Measurements from ENCODE around the gene CCDC87.

The CCDC87 gene

GRCh38 chr11:66580803-66581202 lies 12.1 kb downstream of the CCDC87 start:
- no peak for DNase-seq

- peak; percentile 81 for DNase-seq
These were observed 13.8 kb downstream of the CCDC87 start for GRCh38 chr11:66579017-66579606.

- no peak for DNase-seq
These were observed 22.0 kb downstream of the CCDC87 start for GRCh38 chr11:66570850-66571180.

- no peak for DNase-seq
These were observed 22.6 kb downstream of the CCDC87 start for GRCh38 chr11:66570079-66570849.

- no peak for DNase-seq
These were observed 23.8 kb downstream of the CCDC87 start for GRCh38 chr11:66569076-66569475.

GRCh38 chr11:66568124-66568916 lies 24.5 kb downstream of the CCDC87 start, which contains the start of gene CTSF:
CTSF (minus strand) TSS chr11:66568606; CDS start chr11:66568486, 120 bp downstream.
- peak; percentile 72 for DNase-seq

- no peak for DNase-seq
These were observed 25.1 kb downstream of the CCDC87 start for GRCh38 chr11:66567787-66568123.

GRCh38 chr11:66566221-66566620 lies 26.6 kb downstream of the CCDC87 start:
- no peak for DNase-seq

- DNase-seq, result no peak
These were observed 27.9 kb downstream of the CCDC87 start for GRCh38 chr11:66564984-66565383.

GRCh38 chr11:66564538-66564937 lies 28.3 kb downstream of the CCDC87 start:
- DNase-seq, result no peak

GRCh38 chr11:66563832-66564231 lies 29.0 kb downstream of the CCDC87 start:
- no peak for DNase-seq

- DNase-seq, result no peak
These were observed 29.8 kb downstream of the CCDC87 start for GRCh38 chr11:66562907-66563583.

GRCh38 chr11:66562275-66562674 lies 30.6 kb downstream of the CCDC87 start:
- DNase-seq, result no peak

GRCh38 chr11:66561975-66562248 lies 31.0 kb downstream of the CCDC87 start:
- DNase-seq, result no peak

GRCh38 chr11:66561178-66561974 lies 31.5 kb downstream of the CCDC87 start:
- no peak for DNase-seq

GRCh38 chr11:66559866-66560676 lies 32.8 kb downstream of the CCDC87 start:
- DNase-seq, result no peak

- peak; percentile 35 for DNase-seq
These were observed 33.6 kb downstream of the CCDC87 start for GRCh38 chr11:66559142-66559865.

- DNase-seq, result no peak
These were observed 35.0 kb downstream of the CCDC87 start for GRCh38 chr11:66557733-66558326.

GRCh38 chr11:66556086-66556485 lies 36.8 kb downstream of the CCDC87 start:
- DNase-seq, result no peak

GRCh38 chr11:66555416-66555815 lies 37.4 kb downstream of the CCDC87 start:
- DNase-seq, result no peak

- no peak for DNase-seq
These were observed 38.3 kb downstream of the CCDC87 start for GRCh38 chr11:66554602-66555001.

Data from activated CD8-positive, alpha-beta memory T cell treated with anti-CD3 and anti-CD28 coated beads, Interleukin-2, amount 50 U/mL, for 4 hours (primary cell).